HG02884 (cell line): ENCODE results near the gene GRIN3A.

ENCODE experiments used
- ATAC-seq: cut with Tn5 transposase; IDR thresholded peaks from one replicate; pipeline ENCODE4 v1.9.1; 2021; ENCODE audit warnings: mild to moderate bottlenecking, moderate library complexity; ENCODE audit not compliant: unreplicated experiment

The GRIN3A gene

GRCh38 chr9:101706261-101706798 lies 32.1 kb downstream of the GRIN3A start:
- ATAC-seq: no peak

GRCh38 chr9:101705135-101705661 lies 33.2 kb downstream of the GRIN3A start:
- peak; percentile 78 for ATAC-seq

GRCh38 chr9:101702257-101702656 lies 36.2 kb downstream of the GRIN3A start:
- no peak for ATAC-seq

GRCh38 chr9:101693546-101694336 lies 44.7 kb downstream of the GRIN3A start:
- ATAC-seq: no peak

- no peak for ATAC-seq
These were observed 46.8 kb downstream of the GRIN3A start for GRCh38 chr9:101691657-101692056.

- no peak for ATAC-seq
These were observed 49.4 kb downstream of the GRIN3A start for GRCh38 chr9:101689039-101689438.

GRCh38 chr9:101684665-101685064 lies 53.8 kb downstream of the GRIN3A start:
- ATAC-seq: no peak

GRCh38 chr9:101683236-101683635 lies 55.2 kb downstream of the GRIN3A start:
- no peak for ATAC-seq

- no peak for ATAC-seq
These were observed 60.6 kb downstream of the GRIN3A start for GRCh38 chr9:101677861-101678260.

- no peak for ATAC-seq
These were observed 63.1 kb downstream of the GRIN3A start for GRCh38 chr9:101675341-101675740.

GRCh38 chr9:101674165-101674564 lies 64.3 kb downstream of the GRIN3A start:
- no peak for ATAC-seq

GRCh38 chr9:101673642-101674041 lies 64.8 kb downstream of the GRIN3A start:
- ATAC-seq: no peak

- ATAC-seq: no peak
These were observed 66.9 kb downstream of the GRIN3A start for GRCh38 chr9:101671567-101671966.

- ATAC-seq: no peak
These were observed 70.0 kb downstream of the GRIN3A start for GRCh38 chr9:101668421-101668820.

- no peak for ATAC-seq
These were observed 74.0 kb downstream of the GRIN3A start for GRCh38 chr9:101664453-101664852.

GRCh38 chr9:101652601-101653175 lies 85.8 kb downstream of the GRIN3A start:
- ATAC-seq: no peak

- no peak for ATAC-seq
These were observed 88.3 kb downstream of the GRIN3A start for GRCh38 chr9:101650142-101650541.

- ATAC-seq: no peak
These were observed 90.0 kb downstream of the GRIN3A start for GRCh38 chr9:101648493-101648892.

GRCh38 chr9:101639785-101640665 lies 98.4 kb downstream of the GRIN3A start:
- ATAC-seq: no peak

- no peak for ATAC-seq
These were observed 99.1 kb downstream of the GRIN3A start for GRCh38 chr9:101639311-101639710.

- no peak for ATAC-seq
These were observed 102.2 kb downstream of the GRIN3A start for GRCh38 chr9:101636247-101636646.
